Upper lobe of left lung (tissue), 4 donors: ENCODE measurements around the gene PTPRN.

ENCODE experiments used
- CTCF ChIP-seq, 6 experiments: fragments of 450-650 bp in 4 of 6; fragments of 200-600 bp in 2 of 6; sonication (generic) in 2 of 6; IDR thresholded peaks; one replicate each; pipeline ENCODE4 v1.5.1; 2016 to 2019; ENCODE audit warnings: antibody characterized with exemption in 6 of 6
- EP300 ChIP-seq, 4 donors: sonication (generic); formaldehyde crosslinking; IDR thresholded peaks; one replicate each; pipeline ENCODE4 v1.5.1; 2017; ENCODE audit warnings: antibody characterized with exemption in 4 of 4, control low read depth in 2 of 4
- POLR2A ChIP-seq, 4 donors: fragments of 450-650 bp; IDR thresholded peaks; one replicate each; pipeline ENCODE4 v1.5.1; 2016 to 2017; ENCODE audit warnings: antibody characterized with exemption in 4 of 4, mild to moderate bottlenecking in 2 of 4

DNA sequence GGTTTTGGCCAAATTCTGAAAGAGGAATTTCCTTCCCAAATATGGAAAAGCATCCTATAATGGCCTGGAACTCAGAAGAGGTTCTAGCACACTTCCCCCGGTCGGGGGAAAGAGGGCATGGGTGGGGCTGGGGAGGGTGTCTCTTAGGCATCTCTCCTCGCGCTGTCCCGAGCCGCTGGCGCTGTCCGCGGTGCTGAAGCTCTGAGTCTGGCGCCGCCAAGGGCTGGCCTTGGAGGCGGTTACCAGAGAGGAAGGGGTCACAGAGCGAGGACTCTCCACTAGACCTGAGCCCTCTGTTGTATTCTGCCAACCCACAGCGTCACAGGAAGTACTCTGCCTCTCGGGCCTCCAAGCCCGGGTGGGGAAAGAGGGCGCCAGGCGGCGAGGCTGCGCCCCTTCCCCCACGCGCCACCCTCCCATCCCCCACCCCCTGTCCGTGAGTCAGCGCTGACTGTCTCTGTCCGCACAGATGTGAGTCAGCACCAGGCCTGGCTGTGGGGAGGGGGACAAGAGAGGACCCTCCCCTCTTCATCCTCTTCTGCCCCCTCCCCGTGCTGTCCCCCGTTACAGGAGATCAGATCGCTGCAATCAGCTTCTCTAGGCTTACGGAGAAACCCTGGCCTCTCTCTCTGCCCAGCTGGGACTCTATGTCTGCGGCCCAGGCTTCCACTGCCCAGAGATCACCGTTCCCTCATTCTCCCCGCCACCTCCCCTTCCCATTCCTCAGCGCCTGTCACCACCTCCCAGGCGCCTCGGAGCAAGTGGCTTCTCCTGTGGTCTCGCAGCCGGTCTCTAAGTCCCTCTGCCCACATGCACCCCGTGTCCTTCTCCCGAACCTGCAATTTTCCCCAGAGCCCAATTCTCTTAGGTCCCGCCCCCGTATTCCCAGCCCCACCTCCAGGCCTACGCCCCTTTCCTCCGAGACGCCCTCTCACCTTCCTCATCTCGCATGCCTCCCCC is 779 bp downstream of the PTPRN start:
- TF ChIP-seq EP300 (IDR thresholded peaks at IDR 0.05) (no peak), CTCF (IDR thresholded peaks at IDR 0.05) (no peak), POLR2A (IDR thresholded peaks at IDR 0.05) (no peak)
